NCI-H524 treated with DMSO at 0.1 percent for 48 hours (cell line): ENCODE results near the gene ENTHD1.

Source experiments
- DNase-seq: peaks from one replicate; lab custom pipeline; 2025; lab: John Stamatoyannopoulos, UW

ENTHD1 gene, protein sequence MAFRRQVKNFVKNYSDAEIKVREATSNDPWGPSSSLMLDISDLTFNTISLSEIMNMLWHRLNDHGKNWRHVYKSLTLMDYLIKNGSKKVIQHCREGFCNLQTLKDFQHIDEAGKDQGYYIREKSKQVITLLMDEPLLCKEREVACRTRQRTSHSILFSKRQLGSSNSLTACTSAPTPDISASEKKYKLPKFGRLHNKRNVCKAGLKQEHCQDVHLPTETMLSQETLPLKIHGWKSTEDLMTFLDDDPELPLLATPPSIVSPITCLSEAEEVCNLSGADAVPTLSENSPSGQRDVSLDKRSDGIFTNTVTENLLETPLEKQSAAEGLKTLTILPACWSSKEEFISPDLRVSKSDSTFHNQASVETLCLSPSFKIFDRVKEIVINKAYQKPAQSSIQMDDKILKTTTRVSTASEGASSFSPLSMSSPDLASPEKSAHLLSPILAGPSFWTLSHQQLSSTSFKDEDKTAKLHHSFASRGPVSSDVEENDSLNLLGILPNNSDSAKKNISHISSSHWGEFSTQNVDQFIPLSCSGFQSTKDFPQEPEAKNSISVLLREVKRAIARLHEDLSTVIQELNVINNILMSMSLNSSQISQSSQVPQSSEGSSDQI

DNA sequence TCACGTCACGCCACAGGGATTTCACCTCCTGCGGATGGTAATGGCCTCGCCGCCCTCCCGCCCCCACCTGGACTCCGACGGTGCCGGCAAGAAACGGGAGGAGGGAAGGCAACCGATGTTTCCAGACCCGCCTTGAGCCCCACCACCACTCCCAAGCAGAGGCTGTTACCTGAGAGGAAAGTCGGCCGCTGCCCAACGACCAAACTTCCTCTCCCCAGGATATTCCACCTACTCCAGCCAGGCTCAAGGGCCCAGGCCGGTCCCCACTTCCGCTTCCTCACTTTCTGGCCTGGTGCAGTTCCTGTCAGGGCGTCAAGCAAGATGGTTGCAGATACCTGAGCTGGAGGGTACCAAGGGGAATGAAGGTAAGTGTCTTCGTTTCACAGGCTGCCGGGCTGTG, at the start of gene ENTHD1:
TSS of gene ENTHD1 (minus strand) at position 235 of the 400 bp plus-strand sequence. CDS start 6,012 bp downstream, outside the sequence.
- no peak for DNase-seq

DNA sequence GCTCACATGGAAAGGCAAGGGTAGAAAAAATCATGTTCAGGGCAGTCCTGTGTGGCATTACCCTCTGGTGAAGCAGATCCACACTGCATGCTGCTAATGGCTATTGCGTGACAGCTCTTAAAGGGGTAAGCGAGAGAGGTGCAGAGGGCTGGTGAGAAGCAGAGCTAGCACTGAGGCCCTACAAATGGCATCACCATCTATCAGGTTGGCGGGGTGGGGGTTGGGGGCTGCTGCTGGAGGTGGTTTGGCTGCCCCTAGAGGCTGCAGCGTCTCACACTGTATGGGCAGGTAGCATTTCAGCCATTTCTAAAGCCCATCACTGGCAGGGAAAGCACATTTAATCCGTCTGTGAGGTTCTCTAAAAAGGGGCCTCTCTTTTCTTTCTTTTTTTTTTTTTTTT, 49.8 kb upstream of the ENTHD1 start:
- no peak for DNase-seq

DNA sequence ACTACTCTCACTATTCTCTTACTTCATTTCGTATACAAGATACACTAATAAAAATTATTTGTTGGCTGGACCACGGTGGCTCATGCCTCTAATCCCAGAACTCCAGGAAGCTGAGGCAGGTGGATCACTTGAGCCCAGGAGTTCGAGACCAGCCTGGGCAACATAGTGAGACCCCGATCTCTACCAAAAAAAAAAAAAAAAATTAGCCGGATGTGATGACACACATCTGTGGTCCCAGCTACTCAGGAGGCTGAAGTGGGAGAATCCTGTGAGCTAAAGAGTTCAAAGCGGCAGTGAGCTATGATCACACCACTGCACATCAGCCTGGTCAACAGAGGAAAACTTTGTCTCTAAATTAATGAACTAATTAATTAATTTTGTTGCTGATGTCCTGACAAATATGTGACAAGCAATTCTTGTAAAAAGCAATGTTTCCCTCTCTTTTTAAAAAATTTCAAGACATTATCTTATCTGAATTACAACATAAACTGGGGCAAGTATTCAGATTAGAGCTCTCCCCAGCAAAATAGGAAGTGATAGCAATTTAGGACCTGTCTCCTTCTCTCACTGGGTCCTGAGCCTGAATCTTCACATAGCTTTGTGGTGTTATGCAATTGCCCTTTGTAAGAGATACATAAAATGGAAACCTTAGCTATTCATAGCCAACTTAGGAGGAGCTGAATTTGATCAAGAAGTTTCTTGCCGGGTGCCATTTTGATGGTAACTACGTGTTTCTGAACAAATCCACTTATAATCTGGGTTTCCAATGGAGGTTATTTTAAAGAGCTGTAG, 49.1 kb upstream of the ENTHD1 start:
- DNase-seq = no peak

DNA sequence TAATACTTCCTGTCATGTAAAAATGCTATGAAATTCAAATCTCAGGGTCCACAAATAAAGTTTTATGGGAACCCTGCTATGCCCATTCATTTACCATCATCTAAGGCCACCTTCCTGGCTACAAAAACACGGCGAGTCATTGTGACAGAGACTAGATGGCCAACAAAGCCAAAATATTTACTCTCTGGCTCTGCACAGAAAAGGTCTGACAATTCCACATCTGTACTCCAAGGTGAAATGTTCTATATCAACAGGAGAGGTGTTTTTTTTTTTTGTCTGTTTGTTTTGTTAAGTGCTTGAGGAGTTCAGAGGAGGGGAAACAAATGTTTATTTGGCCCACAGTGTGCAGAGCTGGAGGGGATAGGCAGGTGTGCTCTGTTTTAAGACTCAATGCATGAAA, 48.0 kb upstream of the ENTHD1 start:
- DNase-seq = no peak

DNA sequence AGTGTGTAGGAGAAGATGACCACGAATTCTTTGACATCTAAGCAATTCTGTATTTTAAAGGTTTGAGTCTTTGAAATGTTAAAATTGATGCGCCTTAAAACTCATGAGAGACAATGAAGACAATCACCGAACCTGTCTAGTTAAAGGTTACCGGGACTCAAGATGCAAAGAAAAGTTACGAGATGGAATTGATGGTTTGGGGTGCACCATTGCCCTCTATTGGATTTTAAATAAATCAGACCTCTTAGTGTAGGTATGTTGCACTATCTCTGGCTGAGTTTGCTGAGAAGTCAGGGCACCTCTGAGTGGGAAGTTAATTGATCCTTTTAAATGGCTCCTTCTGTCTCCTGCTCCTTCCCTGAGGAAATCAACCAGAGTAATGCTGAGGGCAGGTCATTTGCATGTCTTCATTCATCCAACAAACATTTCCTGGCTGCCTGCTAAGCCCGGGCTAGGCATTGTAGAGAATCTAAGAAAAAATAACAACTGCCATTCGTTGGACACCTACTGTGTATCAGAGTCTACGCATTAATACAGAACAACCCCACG, 47.3 kb upstream of the ENTHD1 start:
- no peak for DNase-seq

DNA sequence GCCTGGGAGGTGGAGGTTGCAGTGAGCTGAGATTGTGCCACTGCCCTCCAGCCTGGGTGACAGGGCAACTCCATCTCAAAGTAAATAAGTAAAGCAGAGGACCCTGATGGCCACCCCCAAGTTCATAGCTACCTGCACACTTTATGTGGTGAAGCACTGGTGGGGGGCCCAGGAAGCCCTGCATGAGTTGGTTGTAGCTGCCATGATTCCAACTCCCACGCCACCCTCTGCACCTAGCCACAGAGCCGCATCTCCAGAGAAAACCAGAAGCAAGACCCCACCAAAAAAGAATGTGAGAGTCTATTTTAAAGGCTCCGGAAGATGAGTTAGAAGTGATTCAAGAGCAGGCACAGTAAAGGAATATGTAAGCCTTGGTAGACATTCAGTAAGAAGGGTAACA, 46.3 kb upstream of the ENTHD1 start:
- DNase-seq = no peak

DNA sequence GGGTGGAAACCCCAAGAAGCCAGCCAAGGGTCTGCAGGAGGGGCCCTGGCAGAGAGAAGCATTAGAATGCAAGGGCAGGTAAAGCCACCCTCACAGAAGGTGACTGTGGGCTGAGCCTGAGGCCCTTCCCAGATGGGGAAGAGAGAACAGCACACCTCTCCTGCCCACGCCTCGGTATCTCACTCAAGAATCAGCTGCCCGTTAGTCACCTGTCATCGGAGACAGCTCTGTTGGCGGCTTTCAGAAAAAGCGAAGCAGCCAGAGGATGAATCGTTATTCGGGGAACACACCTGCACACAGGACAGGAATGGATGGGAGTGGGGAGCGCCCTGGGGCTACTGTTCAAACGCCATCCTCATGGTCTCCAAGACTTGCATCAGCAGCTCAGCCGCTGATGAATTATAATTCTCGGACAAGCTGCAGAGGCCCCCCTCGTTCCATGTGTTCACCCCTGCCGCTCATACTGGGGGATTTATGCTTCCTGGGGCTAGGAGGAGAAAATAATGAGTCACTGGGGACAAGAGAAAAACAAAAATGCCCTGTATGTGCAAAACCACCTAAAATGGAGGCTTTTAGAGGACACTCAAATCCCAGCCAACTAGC, 45.0 kb upstream of the ENTHD1 start:
- no peak for DNase-seq

DNA sequence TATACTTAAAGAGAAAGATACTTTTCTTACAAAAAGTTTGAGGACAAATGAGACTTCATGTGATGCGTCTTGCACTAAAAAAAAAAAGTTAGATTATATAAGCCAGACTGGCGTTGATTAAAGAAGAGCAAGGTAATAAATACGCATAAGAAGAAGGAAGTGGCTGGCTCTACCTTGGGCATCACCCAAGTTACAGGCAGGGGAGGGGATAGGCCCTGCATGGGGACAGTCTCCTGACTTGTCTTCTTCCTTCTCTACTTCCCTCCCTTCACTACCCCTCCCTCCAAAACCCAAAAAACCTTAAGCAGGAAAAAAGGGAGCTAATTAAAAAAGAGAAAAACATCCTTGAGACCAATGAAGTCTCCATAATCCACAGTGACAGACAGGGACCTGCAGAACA, 44.3 kb upstream of the ENTHD1 start:
- DNase-seq = no peak

DNA sequence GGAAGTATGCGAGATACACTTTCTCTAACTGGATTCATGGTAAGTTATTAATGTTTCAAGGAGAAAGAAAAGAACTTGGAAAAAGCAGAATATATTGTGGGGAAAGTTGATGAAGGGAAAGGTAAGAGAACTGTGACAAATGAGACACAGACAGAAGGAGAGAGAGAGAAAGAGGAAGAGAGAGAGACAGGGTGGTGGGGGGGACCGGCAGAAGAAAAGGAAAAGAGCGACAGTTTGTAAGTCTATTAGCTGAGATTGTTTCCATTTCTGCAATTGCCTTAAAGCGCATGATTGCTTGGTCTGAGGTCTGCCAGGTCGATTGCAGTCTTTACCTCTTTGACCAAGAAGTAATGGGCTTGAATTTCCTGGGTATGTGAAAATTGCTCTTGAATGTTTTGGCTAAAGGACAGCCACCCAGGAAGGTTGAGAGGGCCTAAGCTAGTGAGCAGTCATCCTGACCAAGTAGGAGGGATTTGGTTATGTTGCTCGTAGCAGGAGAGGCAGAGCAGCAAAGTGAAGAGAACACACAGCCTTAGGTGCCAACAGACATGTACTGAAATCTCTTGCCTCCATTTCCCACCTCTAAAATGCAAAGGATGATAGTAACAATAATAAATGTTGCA, 43.1 kb upstream of the ENTHD1 start:
- DNase-seq = no peak

DNA sequence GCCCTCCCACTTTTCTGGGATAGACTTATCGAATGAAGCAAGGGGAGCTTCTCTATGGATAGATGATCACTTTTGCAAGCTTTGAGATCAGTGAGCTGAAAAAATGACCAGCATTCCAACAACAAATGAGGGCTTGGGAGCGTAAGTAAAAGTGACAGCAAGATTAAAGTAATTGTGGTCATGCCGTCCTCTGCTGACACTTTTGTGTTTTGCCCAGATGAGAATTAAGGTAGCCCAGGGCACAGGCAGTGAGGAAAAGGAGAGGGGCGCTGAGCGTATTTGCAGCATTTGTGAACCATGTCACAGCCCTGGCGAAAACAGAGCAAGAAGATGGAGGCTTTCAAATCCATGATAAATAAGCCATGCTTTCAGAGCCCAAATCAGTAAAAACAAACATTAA, 42.1 kb upstream of the ENTHD1 start:
- DNase-seq = no peak

DNA sequence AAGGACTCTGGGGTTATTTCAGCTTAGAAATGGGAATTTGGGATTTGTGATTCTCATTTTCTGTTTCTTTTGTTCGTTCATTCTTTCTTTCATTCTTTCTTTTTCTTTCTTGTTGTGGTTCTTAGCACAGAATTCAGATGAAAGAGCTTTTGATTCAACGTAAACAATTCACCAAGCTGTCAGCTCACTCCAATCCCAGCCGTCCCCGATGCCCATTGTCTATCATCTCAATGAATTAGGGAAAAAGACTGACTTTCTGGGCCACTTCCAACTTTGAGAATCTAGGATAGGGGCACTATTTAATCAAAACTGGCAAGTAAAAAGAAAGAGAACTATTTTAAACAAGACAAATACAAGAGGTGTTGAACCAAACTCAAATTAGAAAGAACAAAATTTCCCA, 41.6 kb upstream of the ENTHD1 start:
- no peak for DNase-seq

DNA sequence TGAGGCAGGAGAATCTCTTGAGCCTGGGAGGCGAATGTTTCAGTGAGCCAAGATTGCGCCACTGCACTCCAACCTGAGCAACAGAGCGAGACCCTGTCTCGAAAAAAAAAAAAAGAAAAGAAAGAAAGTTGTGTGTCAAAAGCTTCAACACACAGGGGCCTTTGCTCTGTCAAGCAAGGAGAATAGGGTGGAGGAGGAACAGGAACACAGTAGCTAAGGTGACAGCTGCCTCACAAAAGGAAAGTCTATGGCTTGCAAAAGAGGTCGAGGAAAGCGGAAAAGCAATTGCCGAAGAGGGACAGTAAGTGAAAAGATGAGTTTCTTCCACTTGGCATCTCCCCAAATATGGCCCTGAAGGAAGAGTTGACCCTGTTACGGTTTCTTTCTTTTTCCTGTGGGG, 40.2 kb upstream of the ENTHD1 start:
- DNase-seq = no peak

DNA sequence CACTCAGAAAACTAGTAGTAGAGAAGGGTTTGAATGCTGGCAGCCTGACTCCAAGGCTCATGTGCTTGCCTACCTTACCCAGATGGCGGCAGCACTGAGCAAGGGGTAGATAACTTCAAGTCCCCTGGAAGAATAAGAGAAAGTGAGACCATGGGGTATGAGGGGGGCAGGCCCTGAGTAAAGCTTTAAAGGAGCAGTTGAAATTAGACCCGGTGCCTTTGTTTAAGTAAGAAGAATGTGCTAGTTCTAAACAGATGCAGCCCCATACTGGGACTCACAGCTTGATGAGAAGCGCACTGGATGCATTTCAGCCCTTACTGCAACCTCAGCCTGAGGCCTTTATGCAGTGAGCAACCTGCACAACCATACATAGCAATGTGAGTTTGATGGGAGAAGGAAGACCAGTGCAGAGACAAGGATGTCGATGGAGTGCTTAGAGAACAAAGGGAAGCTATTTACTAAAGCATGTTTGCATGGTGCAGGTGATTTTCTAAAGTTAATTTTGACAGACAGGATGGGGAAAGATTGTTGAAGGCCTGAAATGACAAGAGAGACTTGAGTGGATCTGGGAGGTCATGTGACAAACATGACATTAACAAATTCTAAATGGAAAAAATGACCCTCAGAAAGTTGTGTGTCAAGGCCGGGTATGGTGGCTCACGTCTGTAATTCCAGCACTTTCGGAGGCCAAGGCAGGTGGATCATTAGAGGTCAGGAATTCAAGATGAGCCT, 39.5 kb upstream of the ENTHD1 start:
- no peak for DNase-seq

DNA sequence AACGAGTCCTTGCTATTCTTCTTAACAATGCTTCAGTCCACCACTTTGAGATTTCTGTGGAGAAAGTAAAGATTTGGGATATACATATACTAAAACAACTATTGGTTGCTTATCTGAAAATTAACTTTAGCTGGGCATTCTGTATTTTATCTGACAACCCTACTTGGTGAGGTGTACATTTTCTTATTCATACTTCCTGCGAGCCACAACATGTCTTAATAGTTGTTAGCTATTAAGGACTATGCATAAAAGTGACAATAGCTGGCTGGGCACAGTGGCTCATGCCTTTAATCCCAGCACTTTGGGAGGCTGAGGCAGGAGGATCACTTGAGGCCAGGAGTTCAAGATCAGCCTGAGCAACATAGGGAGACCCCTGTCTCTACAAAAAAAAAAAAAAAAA, 38.6 kb upstream of the ENTHD1 start:
- no peak for DNase-seq

DNA sequence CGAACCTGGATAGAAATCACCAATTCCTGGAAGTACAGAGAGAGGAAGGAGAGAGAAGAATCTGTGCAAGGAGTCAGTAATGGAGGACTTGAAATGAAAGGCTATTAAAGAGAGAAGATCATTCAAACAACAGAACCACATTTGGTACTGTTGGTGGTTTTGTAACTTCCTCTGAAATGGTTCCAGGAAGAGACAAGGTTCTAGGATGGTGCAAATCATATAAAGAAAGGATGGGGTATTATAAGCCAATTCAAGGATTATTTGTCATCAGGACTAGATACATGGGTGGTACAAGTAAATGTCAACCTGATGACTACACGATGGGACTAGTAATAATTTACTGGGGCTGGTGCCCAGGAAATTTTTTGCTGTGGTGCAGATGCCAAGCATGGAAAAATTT, 37.7 kb upstream of the ENTHD1 start:
- no peak for DNase-seq

DNA sequence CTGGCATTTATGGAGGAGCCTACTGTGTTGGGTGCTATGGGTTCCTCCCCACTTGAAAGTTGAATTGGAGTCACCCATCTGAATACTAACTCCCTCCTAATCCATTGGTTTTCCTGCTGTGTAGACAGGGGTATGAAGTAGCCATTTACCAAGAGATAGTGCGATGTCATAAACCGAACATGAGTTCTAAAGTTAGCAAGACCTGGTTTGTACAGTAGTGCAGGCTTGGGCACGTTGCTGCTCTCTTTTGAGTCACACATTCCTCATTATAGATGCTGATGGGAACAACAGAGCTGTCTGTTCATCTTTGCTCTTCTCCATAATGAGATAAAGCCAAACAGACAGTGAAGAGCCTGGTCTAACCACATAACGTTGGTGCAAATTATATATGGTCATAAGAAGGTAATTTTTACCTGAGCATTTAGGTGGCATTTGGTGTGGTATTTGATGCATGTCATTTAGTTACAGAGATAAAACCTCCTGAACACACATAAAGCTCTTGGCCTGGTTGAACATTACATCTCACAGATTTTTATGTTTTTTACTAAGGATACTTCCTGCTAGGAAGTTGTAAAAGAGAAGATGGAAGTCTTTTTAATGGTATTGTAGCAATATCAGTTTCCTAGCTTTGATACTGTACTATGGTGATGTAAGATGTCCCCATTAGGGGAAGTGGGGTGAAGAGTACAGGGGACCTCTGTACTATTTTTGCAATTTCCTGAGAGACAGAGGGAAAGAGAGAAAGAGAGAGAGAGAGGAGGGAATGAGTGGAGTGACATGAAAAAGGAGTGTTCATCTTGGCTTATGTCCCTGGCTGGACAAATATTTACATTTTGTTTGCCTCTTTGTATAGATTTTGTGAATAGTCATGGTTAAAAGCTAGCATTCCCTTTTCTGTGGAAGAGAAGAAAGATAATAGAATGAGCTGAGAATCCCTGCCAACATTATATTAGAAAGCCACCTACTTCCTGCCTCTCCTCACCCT, 35.3 kb upstream of the ENTHD1 start:
- no peak for DNase-seq

DNA sequence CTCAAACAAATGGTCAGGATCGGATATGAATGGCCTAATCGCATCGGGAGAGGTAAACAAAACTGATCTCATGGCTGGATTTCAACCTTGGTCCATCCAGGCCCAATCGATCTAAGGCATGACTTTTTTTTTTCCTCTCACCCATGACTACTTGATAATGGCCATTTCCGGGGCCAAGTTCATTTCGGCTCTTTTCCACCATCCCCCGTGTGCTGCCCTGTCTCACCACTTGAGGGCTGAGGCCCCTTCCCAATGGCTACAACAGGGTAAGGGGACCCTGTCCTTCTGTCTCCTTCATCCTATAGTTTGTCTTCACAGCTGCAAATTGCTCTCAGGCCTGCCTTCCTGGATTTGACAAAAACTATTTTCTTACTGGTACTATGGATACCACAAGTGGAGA, 34.0 kb upstream of the ENTHD1 start:
- no peak for DNase-seq

DNA sequence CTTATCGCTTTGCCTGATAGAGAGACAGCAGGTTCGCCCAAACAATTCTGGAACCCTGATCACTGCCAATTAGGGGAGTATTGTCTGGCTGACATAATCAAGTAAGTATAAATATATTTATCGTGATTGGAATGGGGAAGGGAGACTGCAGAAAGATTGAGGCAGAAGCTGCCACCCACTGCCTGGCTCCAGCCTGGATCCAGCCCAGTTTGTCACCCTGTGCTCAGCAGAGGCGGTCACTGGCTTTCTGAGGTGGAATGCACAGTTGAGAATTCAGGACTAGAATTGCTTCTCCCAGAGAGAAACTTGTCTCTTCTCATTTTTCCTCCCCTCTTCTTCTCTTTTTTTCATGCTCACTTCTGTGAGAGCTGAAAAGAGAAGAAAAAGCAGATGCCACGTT, 33.2 kb upstream of the ENTHD1 start:
- no peak for DNase-seq

DNA sequence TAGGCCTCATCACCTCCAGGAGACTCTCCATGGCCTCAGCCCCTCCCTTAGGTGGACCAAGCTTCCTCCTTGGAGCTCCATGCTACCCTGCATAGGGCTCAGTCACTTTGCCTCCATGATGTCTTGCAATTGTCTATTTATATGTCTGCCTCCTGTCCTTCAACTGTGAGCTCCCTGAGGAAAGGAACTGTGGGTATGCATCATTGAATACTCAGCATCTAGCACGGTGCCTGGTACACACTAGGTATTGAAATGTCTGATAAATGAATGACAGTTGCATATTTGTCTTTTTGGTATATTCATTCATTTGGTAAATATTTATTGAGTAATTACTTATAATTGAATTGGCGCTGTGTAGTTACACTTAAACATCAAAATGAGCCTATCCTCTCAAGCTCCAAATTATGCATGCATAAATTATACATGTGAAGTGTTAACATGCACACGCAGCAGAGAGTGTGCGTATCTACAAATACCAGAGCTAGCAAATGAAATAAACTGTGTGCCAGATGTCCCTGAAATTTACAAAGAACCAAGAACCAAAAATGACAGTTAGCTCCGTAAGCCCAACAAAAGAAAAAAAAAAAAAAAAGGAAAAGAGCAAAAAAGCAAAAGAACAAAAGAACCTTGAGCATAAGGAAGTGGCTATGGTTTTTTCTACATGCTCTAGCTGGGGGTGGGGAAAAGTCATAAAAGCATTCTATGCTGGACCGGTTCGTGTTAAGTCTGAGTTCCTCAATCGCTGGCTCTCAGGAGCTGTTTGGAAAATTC, 32.5 kb upstream of the ENTHD1 start:
- no peak for DNase-seq
